ENCODE measurements around the gene VAT1L.
A peak's percentile ranks its signal among the peaks of the same experiment; 100 is the strongest.

The VAT1L gene

GRCh38 chr16:77869997-77870813, 81.8 kb downstream of the VAT1L start:
- DNase-seq (ENCODE audit: low read depth) = peak; percentile 60

GRCh38 chr16:77871932-77872331, 83.6 kb downstream of the VAT1L start:
- no peak for DNase-seq (ENCODE audit: low read depth)

GRCh38 chr16:77873066-77873465, 84.7 kb downstream of the VAT1L start:
- peak; percentile 20 for DNase-seq (ENCODE audit: low read depth)

- no peak for DNase-seq (ENCODE audit: low read depth)
Observed at GRCh38 chr16:77874347-77874746, 86.0 kb downstream of the VAT1L start.

- DNase-seq (ENCODE audit: low read depth) = no peak
Observed at GRCh38 chr16:77876776-77877175, 88.4 kb downstream of the VAT1L start.

GRCh38 chr16:77877712-77878347, 89.5 kb downstream of the VAT1L start:
- peak; percentile 83 for DNase-seq (ENCODE audit: low read depth)

- DNase-seq (ENCODE audit: low read depth) = no peak
Observed at GRCh38 chr16:77881355-77882030, 93.1 kb downstream of the VAT1L start.

GRCh38 chr16:77882358-77882757, 94.0 kb downstream of the VAT1L start:
- no peak for DNase-seq (ENCODE audit: low read depth)

- DNase-seq (ENCODE audit: low read depth) = no peak
Observed at GRCh38 chr16:77885571-77886295, 97.4 kb downstream of the VAT1L start.

GRCh38 chr16:77888871-77889270, 100.5 kb downstream of the VAT1L start:
- DNase-seq (ENCODE audit: low read depth) = peak; percentile 45

- no peak for DNase-seq (ENCODE audit: low read depth)
Observed at GRCh38 chr16:77890075-77890474, 101.7 kb downstream of the VAT1L start.

- no peak for DNase-seq (ENCODE audit: low read depth)
Observed at GRCh38 chr16:77894162-77894561, 105.8 kb downstream of the VAT1L start.

- DNase-seq (ENCODE audit: low read depth) = no peak
Observed at GRCh38 chr16:77895962-77896361, 107.6 kb downstream of the VAT1L start.

- no peak for DNase-seq (ENCODE audit: low read depth)
Observed at GRCh38 chr16:77896415-77897128, 108.2 kb downstream of the VAT1L start.

GRCh38 chr16:77897129-77897437, 108.7 kb downstream of the VAT1L start:
- peak; percentile 97 for DNase-seq (ENCODE audit: low read depth)

- DNase-seq (ENCODE audit: low read depth) = peak; percentile 76
Observed at GRCh38 chr16:77897831-77898605, 109.7 kb downstream of the VAT1L start.

GRCh38 chr16:77898671-77899211, 110.4 kb downstream of the VAT1L start:
- peak; percentile 91 for DNase-seq (ENCODE audit: low read depth)

- DNase-seq (ENCODE audit: low read depth) = peak; percentile 48
Observed at GRCh38 chr16:77899416-77899815, 111.1 kb downstream of the VAT1L start.

- peak; percentile 85 for DNase-seq (ENCODE audit: low read depth)
Observed at GRCh38 chr16:77905374-77905920, 117.1 kb downstream of the VAT1L start.

GRCh38 chr16:77910021-77910420, 121.7 kb downstream of the VAT1L start:
- no peak for DNase-seq (ENCODE audit: low read depth)
